ENCODE results near the gene ST3GAL6. TPM values are rescaled to one million over a fixed set of nuclear protein-coding genes. Genes with fewer than 3 reads are reported as not detected.

The ST3GAL6 gene
- total and polyA plus RNA-seq, 2 of the 4 experiments (the other 2 are of a cell fraction) = 0.36 to 0.99 TPM

GRCh38 chr3:98799479-98799878, 36.3 kb downstream of the ST3GAL6 start:
- Histone ChIP-seq H3K4me1 (ENCODE audit: control insufficient read depth, insufficient read depth, low read length) (0 out of 2 replicates have a peak, but pooled peaks cover under 1% of the 10 kb centered on the region), H2BK120ac (ENCODE audit: low read depth, low read length) (no peak overlapping the region), H2BK5ac (ENCODE audit: low read depth, low read length, poor library complexity, severe bottlenecking) (no peak overlapping the region), H2BK15ac (ENCODE audit: low read depth, low read length) (no peak overlapping the region), H3K4me3 (ENCODE audit: insufficient read depth, low read depth, low read length) (no peak overlapping the region), H4K8ac (ENCODE audit: low read depth in 2 of 2, low read length in 2 of 2) (no peak overlapping the region), H2AFZ (replicated peaks; ENCODE audit: low read length, poor library complexity) (no peak overlapping the region), H3K9me3 (ENCODE audit: control insufficient read depth, insufficient read depth, low read length) (no peaks in the 10 kb centered on the region), H2AK9ac (replicated peaks; ENCODE audit: low read depth, low read length, poor library complexity) (no peak overlapping the region), H3K4me2 (ENCODE audit: low read depth, low read length) (no peak overlapping the region), H3K27ac (ENCODE audit: insufficient read depth, low read length) (no peak overlapping the region), H4K91ac (ENCODE audit: insufficient read depth, low read depth, low read length) (no peak overlapping the region), H3K9me1 (ENCODE audit: insufficient read depth, low read length) (0 out of 2 replicates have a peak, but pooled peaks cover 3% of the 10 kb centered on the region), H3K18ac (ENCODE audit: low read depth, low read length) (no peak overlapping the region), H2BK20ac (ENCODE audit: low read depth, low read length) (no peak overlapping the region), H3K4ac (ENCODE audit: low read depth, low read length) (no peak overlapping the region), H3K36me3 (ENCODE audit: control insufficient read depth, insufficient read depth, low read length) (peaks cover 23% of the 10 kb centered on the region), H3K27me3 (ENCODE audit: control insufficient read depth, insufficient read depth, low read length) (no peaks in the 10 kb centered on the region), H2AK5ac (ENCODE audit: low read depth, low read length) (no peak overlapping the region), H4K20me1 (ENCODE audit: insufficient read depth, low read length) (no peaks in the 10 kb centered on the region; the same call in 1 of the 2 replicates), H3K14ac (replicated peaks; ENCODE audit: low read depth, low read length) (no peak overlapping the region), H3K9ac (ENCODE audit: low read depth, low read length) (no peak overlapping the region), H3K79me1 (ENCODE audit: low read depth in 1 of 2, low read length in 2 of 2) (peaks cover 4 to 6% of the 10 kb centered on the region in 2 experiments; a peak in 1 of 4 replicates), H3K56ac (ENCODE audit: extremely low read depth, insufficient read depth, low read length) (no peak overlapping the region), H3K23ac (ENCODE audit: low read depth, low read length) (no peak overlapping the region), H4K5ac (ENCODE audit: low read depth, low read length) (no peak overlapping the region)
- WGBS, 2 experiments (ENCODE audit: extremely low coverage in 2 of 2, insufficient read length in 1 of 2) = 50% methylated on average over 1 of the region's 3 CpGs; no CpG with 5 or more reads in 1 of the 2 experiments
- TF ChIP-seq FOS (IDR thresholded peaks at IDR 0.05; ENCODE audit: low read depth, low read length) = no peak
- TF ChIP-seq MAFK (IDR thresholded peaks at IDR 0.05; ENCODE audit: low read depth, low read length) = no peak
- no peak for TF ChIP-seq RAD21 (IDR thresholded peaks at IDR 0.05; ENCODE audit: low read length)
- no peak for TF ChIP-seq NFE2L2 (IDR thresholded peaks at IDR 0.05; ENCODE audit: low read depth, low read length)
- no peak for ATAC-seq (ENCODE audit: low read depth)
- in situ Hi-C loops (cut with MboI; ENCODE audit: low sequenced_read_pairs) (no loop called here), dilution Hi-C loops (cut with HindIII; ENCODE audit: low sequenced_read_pairs, unreplicated experiment) (no loop called here), intact Hi-C loops (cut with micrococcal nuclease) (loop anchor here (5.0 kb wide), 1 partner anchor 67 kb away; no protein-coding TSS in a partner anchor)
- ChIA-PET POLR2A (ENCODE audit: unreplicated experiment) (no interaction called here), CTCF (no interaction called here)
- DNase-seq = no peak
- no TSS peak for BruUV-seq (replicated peaks)

Measured in IMR-90 (cell line).